K562 (cell line): ENCODE measurements around the gene SELENOK. TPM values are rescaled to one million over a fixed set of nuclear protein-coding genes. Genes with fewer than 3 reads are reported as not detected.

Source experiments
- ATAC-seq: fragments of 200-7000 bp; cut with Tn5 transposase; 3 replicates; pipeline ENCODE4 v1.9.1; 2020; ENCODE audit warnings: moderate library complexity
- BruUV-seq: library from RNA; stranded (reverse); fragments of 400-500 nt; replicated peaks from 2 replicates; lab custom pipeline; 2021; lab: Mats Ljungman, UMichigan
- CTCF ChIA-PET: fragments of 300-600 bp; formaldehyde crosslinking; extraction: SDS; loops from one replicate; lab custom pipeline; 2021; ENCODE audit warnings: low intra/inter-chr PET ratio; lab: Yijun Ruan, JAX
- POLR2A ChIA-PET: fragments of 300-600, 350-650 bp; sonication (Branson Sonifier 250); formaldehyde crosslinking; extraction: SDS; loops from one replicate; lab custom pipeline; 2021; ENCODE audit warnings: antibody characterized with exemption, inconsistent platforms; lab: Yijun Ruan, JAX
- DNase-seq, 4 experiments: peaks; one replicate each; pipeline versions ENCODE4 v3.0.0 to v3.0.0-alpha.2; 2011 to 2018; ENCODE audit warnings: low spot score in 3 of 4, mixed read lengths in 3 of 4; ENCODE audit errors: extremely low read depth in 1 of 4
- FAIRE-seq: peaks from 2 replicates; lab custom pipeline; 2011; peaks lifted over from hg19 to GRCh38; lab: Jason Lieb, UNC
- H2AFZ ChIP-seq: 2 replicates; pipeline ENCODE4 v1.6.0; 2011; ENCODE audit warnings: low read depth, low read length, control low read depth, inconsistent platforms
- H3K27ac ChIP-seq: fragments of 200-600 bp; 3 replicates; pipeline ENCODE4 v1.8.0; 2011; ENCODE audit warnings: low read depth, mild to moderate bottlenecking, control low read depth, inconsistent platforms, low read length, moderate library complexity, mixed read lengths; ENCODE audit errors: extremely low read depth
- H3K27me3 ChIP-seq, 2 experiments: fragments of 300-600 bp in 1 of 2; 2 replicates in 1 of 2; 3 replicates in 1 of 2; pipeline versions ENCODE4 v1.6.0 to v1.8.0; 2011; ENCODE audit warnings: inconsistent platforms in 2 of 2, low read length in 2 of 2, mild to moderate bottlenecking in 1 of 2, mixed read lengths in 1 of 2, moderate library complexity in 1 of 2; ENCODE audit not compliant: control insufficient read depth in 2 of 2, insufficient read depth in 2 of 2
- H3K36me3 ChIP-seq: fragments of 300-600 bp; 3 replicates; pipeline ENCODE4 v1.8.0; 2011; ENCODE audit warnings: mild to moderate bottlenecking, low read length, inconsistent platforms; ENCODE audit not compliant: control insufficient read depth, insufficient read depth
- H3K4me1 ChIP-seq, 2 experiments: fragments of 200-600 bp in 1 of 2; replicated peaks in 1 of 2; 2 replicates in 1 of 2; 3 replicates in 1 of 2; pipeline versions ENCODE4 v1.5.1 to v1.8.0; 2011; ENCODE audit warnings: inconsistent platforms in 2 of 2, low read length in 2 of 2, mild to moderate bottlenecking in 1 of 2, mixed read lengths in 1 of 2, moderate library complexity in 1 of 2; ENCODE audit not compliant: control insufficient read depth in 2 of 2, insufficient read depth in 2 of 2
- H3K4me2 ChIP-seq: 2 replicates; pipeline ENCODE4 v1.6.1; 2011; ENCODE audit warnings: low read length, control low read depth, inconsistent platforms, mixed read lengths; ENCODE audit not compliant: insufficient read depth
- H3K4me3 ChIP-seq: fragments of 200-600 bp; sonication (generic), shearing (Covaris generic); 2 replicates; pipeline ENCODE4 v1.5.1; 2016; ENCODE audit warnings: control low read depth, inconsistent platforms
- H3K79me2 ChIP-seq: fragments of 200-600 bp; 3 replicates; pipeline ENCODE4 v1.8.0; 2011; ENCODE audit warnings: low read length, inconsistent platforms; ENCODE audit not compliant: control insufficient read depth, insufficient read depth
- H3K9ac ChIP-seq, 2 experiments: 2 replicates each; pipeline versions ENCODE4 v1.6.0 to v1.6.1; 2011; ENCODE audit warnings: low read depth in 2 of 2, low read length in 2 of 2, control low read depth in 1 of 2, inconsistent platforms in 1 of 2, mild to moderate bottlenecking in 1 of 2, mixed read lengths in 1 of 2; ENCODE audit not compliant: insufficient read depth in 1 of 2
- H3K9me1 ChIP-seq: one replicate; pipeline ENCODE4 v1.6.0; 2011; ENCODE audit warnings: inconsistent platforms, mild to moderate bottlenecking, low read length, moderate library complexity; ENCODE audit not compliant: control insufficient read depth, insufficient read depth
- H3K9me3 ChIP-seq: replicated peaks from 2 replicates; pipeline ENCODE4 v1.5.1; 2011; ENCODE audit warnings: low read depth, low read length, inconsistent platforms; ENCODE audit not compliant: control insufficient read depth, insufficient read depth
- H4K20me1 ChIP-seq: replicated peaks from 2 replicates; pipeline ENCODE4 v1.6.1; 2011; ENCODE audit warnings: low read length, inconsistent platforms, mixed read lengths; ENCODE audit not compliant: control insufficient read depth, insufficient read depth
- FOXM1 ChIP-seq, 2 experiments: fragments of 450-650 bp in 1 of 2; sonication (generic) in 1 of 2; formaldehyde crosslinking in 1 of 2; IDR thresholded peaks; 2 replicates each; pipeline versions ENCODE4 v1.6.1 to v1.9.0; 2017 to 2022; ENCODE audit warnings: low read depth in 2 of 2, mild to moderate bottlenecking in 2 of 2, missing genetic modification reagents in 1 of 2, moderate library complexity in 1 of 2
- HOXB6 ChIP-seq: fragments of 250-450 bp; sonication (Bioruptor Pico); IDR thresholded peaks from 2 replicates; pipeline ENCODE4 v1.5.1; 2022; ENCODE audit warnings: mild to moderate bottlenecking, borderline replicate concordance
- JUN ChIP-seq, 2 experiments: sonication (generic) in 1 of 2; formaldehyde crosslinking in 1 of 2; IDR thresholded peaks; 2 replicates each; pipeline versions ENCODE4 v1.6.1 to v1.8.0; 2012 to 2022; ENCODE audit warnings: borderline replicate concordance in 2 of 2, mild to moderate bottlenecking in 2 of 2, improper control_type of control experiment in 1 of 2, low read depth in 1 of 2, low read length in 1 of 2, missing genetic modification reagents in 1 of 2
- NCOA1 ChIP-seq: fragments of 450-650 bp; IDR thresholded peaks from 2 replicates; pipeline ENCODE4 v1.6.1; 2016; ENCODE audit warnings: low read depth
- RFX5 ChIP-seq: IDR thresholded peaks from 2 replicates; pipeline ENCODE4 v1.6.1; 2011; ENCODE audit warnings: low read depth, mild to moderate bottlenecking, improper control_type of control experiment, low read length
- SAP30 ChIP-seq: fragments of 200-600 bp; sonication (generic); IDR thresholded peaks from 2 replicates; pipeline ENCODE4 v1.6.1; 2012; ENCODE audit warnings: borderline replicate concordance, low read depth, mild to moderate bottlenecking, moderate library complexity, low read length, control low read depth, inconsistent platforms; ENCODE audit not compliant: insufficient read depth, poor library complexity, severe bottlenecking
- SMAD1 ChIP-seq: fragments of 150-350 bp; IDR thresholded peaks from 2 replicates; pipeline ENCODE4 v1.6.1; 2014; ENCODE audit warnings: low read length, low read depth; ENCODE audit not compliant: partially characterized antibody
- SREBF2 ChIP-seq: sonication (generic); formaldehyde crosslinking; IDR thresholded peaks from 2 replicates; pipeline ENCODE4 v1.4.0; 2020; ENCODE audit warnings: mild to moderate bottlenecking, missing genetic modification reagents
- WGBS: fragments of 100-300 bp; shearing (Covaris generic); methylation state at CpG from one replicate; pipeline ENCODE4 v1.1.6; 2016; ENCODE audit warnings: low coverage, mixed read lengths; ENCODE audit not compliant: insufficient coverage; ENCODE audit errors: missing lambda C conversion rate; 5-methylcytosine and 5-hydroxymethylcytosine counted together
- in situ Hi-C: fragments of 300-500 bp; cut with MboI; formaldehyde crosslinking; loops from 4 replicates; pipeline ENCODE4 v1.15.0; 2018; ENCODE audit warnings: inconsistent platforms, mixed read lengths
- intact Hi-C: fragments of 100-400 bp; cut with micrococcal nuclease; formaldehyde crosslinking; loops from 2 replicates; pipeline ENCODE4 v1.14.2; 2022
- polyA plus RNA-seq, 8 experiments: library from polyadenylated mRNA; depleted of rRNA in 4 of 8; stranded (reverse) in 5 of 8; unstranded in 3 of 8; fragments of >200 nt; fragmentation: Nextera tagmentation in 2 of 8; fragmentation: Illumina TruSeq in 1 of 8; extraction: Ambion mirVana in 2 of 8; extraction: Trizol in 1 of 8; gene quantifications; 2 replicates each; pipeline versions ENCODE4 v1.2.1 to v1.2.3, GENCODE V29; 2011 to 2014; ENCODE audit warnings: inconsistent platforms in 1 of 8, missing spikeins in 1 of 8
- total RNA-seq, 7 experiments: library from RNA; depleted of rRNA in 6 of 7; stranded (reverse); fragments of >200 nt in 6 of 7; fragmentation: Illumina TruSeq in 2 of 7; extraction: Trizol in 2 of 7; gene quantifications; 2 replicates each; pipeline versions ENCODE4 v1.2.1 to v1.2.3, GENCODE V29; 2011 to 2021; ENCODE audit warnings: low replicate concordance in 1 of 7
- TF ChIP-seq, protein P1 (sequence below): fragments of 450-650 bp; IDR thresholded peaks from 2 replicates; pipeline ENCODE4 v1.6.1; 2016; ENCODE audit warnings: low read depth
- TF ChIP-seq, protein P2 (sequence below): fragments of 450-650 bp; IDR thresholded peaks from 2 replicates; pipeline ENCODE4 v1.6.1; 2016; ENCODE audit warnings: antibody characterized with exemption

The SELENOK gene
- total and polyA plus RNA-seq, 9 of the 15 experiments (the other 6 are each of a cell fraction or from before 2014, with no cell fraction given), result 18.3 to 164 (median 34.8) TPM

DNA sequence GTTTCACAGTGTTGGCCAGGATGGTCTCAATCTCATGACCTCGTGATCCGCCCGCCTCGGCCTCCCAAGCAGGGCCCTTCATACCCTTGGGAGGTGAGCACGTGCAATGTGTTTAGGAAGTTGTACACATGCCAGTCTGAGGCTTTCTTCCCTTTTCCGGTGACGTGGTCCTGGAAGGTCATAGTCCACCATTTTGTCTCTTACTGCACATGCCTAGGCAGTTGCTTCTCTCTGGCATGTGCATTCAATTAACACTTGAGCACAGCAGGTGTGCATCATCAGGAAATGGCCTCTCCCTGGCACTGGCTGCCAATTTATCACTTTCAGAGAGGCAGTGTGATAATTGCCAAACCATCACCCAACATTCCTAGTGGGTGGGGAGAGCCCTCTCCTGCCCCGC, 21.7 kb upstream of the SELENOK start (continued):
- no peak for TF ChIP-seq JUN (IDR thresholded peaks at IDR 0.05; ENCODE audit: borderline replicate concordance, low read depth, low read length)
- no peak for TF ChIP-seq JUN (CRISPR knock-in tag; IDR thresholded peaks at IDR 0.05; ENCODE audit: borderline replicate concordance)
- TF ChIP-seq HOXB6, result no peak
- no peak for TF ChIP-seq NCOA1

DNA sequence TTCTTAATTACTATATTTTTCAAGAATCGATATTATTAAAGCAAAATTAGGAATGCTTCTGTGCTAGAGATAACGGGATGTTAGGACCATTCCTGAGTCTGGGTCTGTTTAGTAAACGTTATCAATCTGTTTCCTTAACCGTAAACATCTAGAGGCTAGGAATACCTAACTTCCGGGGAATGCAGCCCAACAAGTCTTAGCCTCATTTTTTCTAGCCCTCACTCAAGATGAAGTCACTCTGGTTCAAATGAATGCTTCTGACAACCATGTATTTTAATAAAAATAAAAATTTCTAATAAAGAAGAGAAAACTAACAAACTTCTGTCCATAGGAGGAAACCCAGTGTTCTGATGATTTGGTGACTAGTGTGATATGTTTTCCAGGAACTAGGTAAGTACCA, 11.1 kb upstream of the SELENOK start:
- in situ Hi-C loops, result no loop called here
- FAIRE-seq, result no peak
- 0% methylated on average over 5 of the region's 5 CpGs for WGBS
- no peak for TF ChIP-seq SMAD1
- TF ChIP-seq SREBF2 (CRISPR knock-in tag), result no peak
- TF ChIP-seq, protein P1, sequence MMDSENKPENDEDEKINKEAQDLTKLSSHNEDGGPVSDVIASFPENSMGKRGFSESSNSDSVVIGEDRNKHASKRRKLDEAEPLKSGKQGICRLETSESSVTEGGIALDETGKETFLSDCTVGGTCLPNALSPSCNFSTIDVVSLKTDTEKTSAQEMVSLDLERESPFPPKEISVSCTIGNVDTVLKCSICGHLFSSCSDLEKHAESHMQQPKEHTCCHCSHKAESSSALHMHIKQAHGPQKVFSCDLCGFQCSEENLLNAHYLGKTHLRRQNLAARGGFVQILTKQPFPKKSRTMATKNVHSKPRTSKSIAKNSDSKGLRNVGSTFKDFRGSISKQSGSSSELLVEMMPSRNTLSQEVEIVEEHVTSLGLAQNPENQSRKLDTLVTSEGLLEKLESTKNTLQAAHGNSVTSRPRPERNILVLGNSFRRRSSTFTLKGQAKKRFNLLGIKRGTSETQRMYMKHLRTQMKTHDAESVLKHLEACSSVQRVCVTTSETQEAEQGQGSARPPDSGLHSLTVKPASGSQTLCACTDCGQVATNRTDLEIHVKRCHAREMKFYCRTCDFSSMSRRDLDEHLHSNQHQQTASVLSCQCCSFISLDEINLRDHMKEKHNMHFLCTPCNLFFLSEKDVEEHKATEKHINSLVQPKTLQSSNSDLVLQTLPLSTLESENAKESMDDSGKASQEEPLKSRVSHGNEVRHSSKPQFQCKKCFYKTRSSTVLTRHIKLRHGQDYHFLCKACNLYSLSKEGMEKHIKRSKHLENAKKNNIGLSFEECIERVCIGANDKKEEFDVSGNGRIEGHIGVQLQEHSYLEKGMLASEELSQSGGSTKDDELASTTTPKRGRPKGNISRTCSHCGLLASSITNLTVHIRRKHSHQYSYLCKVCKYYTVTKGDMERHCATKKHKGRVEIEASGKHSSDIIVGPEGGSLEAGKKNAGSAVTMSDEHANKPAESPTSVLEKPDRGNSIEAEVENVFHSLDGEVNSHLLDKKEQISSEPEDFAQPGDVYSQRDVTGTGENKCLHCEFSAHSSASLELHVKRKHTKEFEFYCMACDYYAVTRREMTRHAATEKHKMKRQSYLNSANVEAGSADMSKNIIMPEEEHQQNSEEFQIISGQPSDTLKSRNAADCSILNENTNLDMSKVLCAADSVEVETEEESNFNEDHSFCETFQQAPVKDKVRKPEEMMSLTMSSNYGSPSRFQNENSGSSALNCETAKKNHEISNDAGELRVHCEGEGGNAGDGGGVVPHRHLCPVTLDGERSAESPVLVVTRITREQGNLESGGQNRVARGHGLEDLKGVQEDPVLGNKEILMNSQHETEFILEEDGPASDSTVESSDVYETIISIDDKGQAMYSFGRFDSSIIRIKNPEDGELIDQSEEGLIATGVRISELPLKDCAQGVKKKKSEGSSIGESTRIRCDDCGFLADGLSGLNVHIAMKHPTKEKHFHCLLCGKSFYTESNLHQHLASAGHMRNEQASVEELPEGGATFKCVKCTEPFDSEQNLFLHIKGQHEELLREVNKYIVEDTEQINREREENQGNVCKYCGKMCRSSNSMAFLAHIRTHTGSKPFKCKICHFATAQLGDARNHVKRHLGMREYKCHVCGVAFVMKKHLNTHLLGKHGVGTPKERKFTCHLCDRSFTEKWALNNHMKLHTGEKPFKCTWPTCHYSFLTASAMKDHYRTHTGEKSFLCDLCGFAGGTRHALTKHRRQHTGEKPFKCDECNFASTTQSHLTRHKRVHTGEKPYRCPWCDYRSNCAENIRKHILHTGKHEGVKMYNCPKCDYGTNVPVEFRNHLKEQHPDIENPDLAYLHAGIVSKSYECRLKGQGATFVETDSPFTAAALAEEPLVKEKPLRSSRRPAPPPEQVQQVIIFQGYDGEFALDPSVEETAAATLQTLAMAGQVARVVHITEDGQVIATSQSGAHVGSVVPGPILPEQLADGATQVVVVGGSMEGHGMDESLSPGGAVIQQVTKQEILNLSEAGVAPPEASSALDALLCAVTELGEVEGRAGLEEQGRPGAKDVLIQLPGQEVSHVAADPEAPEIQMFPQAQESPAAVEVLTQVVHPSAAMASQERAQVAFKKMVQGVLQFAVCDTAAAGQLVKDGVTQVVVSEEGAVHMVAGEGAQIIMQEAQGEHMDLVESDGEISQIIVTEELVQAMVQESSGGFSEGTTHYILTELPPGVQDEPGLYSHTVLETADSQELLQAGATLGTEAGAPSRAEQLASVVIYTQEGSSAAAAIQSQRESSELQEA, result no peak
- TF ChIP-seq FOXM1 (IDR thresholded peaks at IDR 0.05; ENCODE audit: low read depth), result no peak
- no peak for TF ChIP-seq FOXM1 (CRISPR knock-in tag; IDR thresholded peaks at IDR 0.05; ENCODE audit: low read depth)
- no peak for TF ChIP-seq RFX5
- TF ChIP-seq, protein P2, sequence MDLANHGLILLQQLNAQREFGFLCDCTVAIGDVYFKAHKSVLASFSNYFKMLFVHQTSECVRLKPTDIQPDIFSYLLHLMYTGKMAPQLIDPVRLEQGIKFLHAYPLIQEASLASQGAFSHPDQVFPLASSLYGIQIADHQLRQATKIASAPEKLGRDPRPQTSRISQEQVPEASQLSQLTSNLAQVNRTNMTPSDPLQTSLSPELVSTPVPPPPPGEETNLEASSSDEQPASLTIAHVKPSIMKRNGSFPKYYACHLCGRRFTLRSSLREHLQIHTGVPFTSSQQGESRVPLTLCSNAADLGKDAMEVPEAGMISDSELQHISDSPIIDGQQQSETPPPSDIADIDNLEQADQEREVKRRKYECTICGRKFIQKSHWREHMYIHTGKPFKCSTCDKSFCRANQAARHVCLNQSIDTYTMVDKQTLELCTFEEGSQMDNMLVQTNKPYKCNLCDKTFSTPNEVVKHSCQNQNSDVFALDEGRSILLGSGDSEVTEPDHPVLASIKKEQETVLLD, result no peak
- TF ChIP-seq SAP30, result no peak

More for the DNA sequence above, 11.1 kb upstream of the SELENOK start:
- Histone ChIP-seq H3K9me1 (no peaks in the 10 kb centered on the region), H4K20me1 (no peaks in the 10 kb centered on the region), H3K27ac (no peak overlapping the region), H3K27me3 (peaks cover 0 to 1% of the 10 kb centered on the region in 2 experiments; a peak in 3 of 5 replicates), H3K9ac (no peak overlapping the region), H3K4me1 (no peaks in the 10 kb centered on the region), H3K36me3 (no peaks in the 10 kb centered on the region), H3K4me3 (no peak overlapping the region), H3K9me3 (no peaks in the 10 kb centered on the region), H2AFZ (no peak overlapping the region), H3K79me2 (no peaks in the 10 kb centered on the region), H3K4me2 (no peak overlapping the region)
- intact Hi-C loops, result no loop called here
- POLR2A ChIA-PET, result no interaction called here
- DNase-seq (no peak), ATAC-seq (no peak)
- CTCF ChIA-PET, result no interaction called here
- BruUV-seq, result no TSS peak
